ENCODE results near the gene TNPO2.

GRCh38 chr19:12703046-12703445, 20.7 kb downstream of the TNPO2 start:
- TF ChIP-seq CTCF (IDR thresholded peaks at IDR 0.05) = no peak
- no peak for TF ChIP-seq POLR2A (IDR thresholded peaks at IDR 0.05)

Measured in body of pancreas (tissue), 4 donors.